ENCODE results near the gene GRPEL2. TPM values are rescaled to one million over a fixed set of nuclear protein-coding genes. Genes with fewer than 3 reads are reported as not detected.

Gene GRPEL2
- total and polyA plus RNA-seq, 2 of the 8 experiments (the other 6 are each of a cell fraction or from before 2014, with no cell fraction given), result 11.2 to 52.2 TPM

GRCh38 chr5:149389552-149390495 is 44.5 kb downstream of the GRPEL2 start:
- H2BK5ac ChIP-seq (ENCODE audit: low read depth, low read length), result no peak overlapping the region
- H3K79me2 ChIP-seq (ENCODE audit: control insufficient read depth in 1 of 2, insufficient read depth in 2 of 2, low read length in 2 of 2), result no peaks in the 10 kb centered on the region
- no peak overlapping the region for H2BK12ac ChIP-seq (ENCODE audit: low read depth, low read length)
- no peak overlapping the region for H4K8ac ChIP-seq (ENCODE audit: extremely low read depth, insufficient read depth, low read length)
- no peak overlapping the region for H2BK15ac ChIP-seq (ENCODE audit: low read length)
- no peak overlapping the region for H3K4me3 ChIP-seq (ENCODE audit: extremely low read depth in 1 of 4, insufficient read depth in 2 of 4, low read depth in 3 of 4, low read length in 4 of 4)
- no peak overlapping the region for H2BK20ac ChIP-seq (ENCODE audit: low read length)
- H2AK5ac ChIP-seq (ENCODE audit: low read depth, low read length), result no peak overlapping the region
- no peak overlapping the region for H2AFZ ChIP-seq (ENCODE audit: low read length)
- no peak overlapping the region for H3K4me2 ChIP-seq (ENCODE audit: insufficient read depth in 1 of 2, low read depth in 2 of 2, low read length in 2 of 2)
- ChIA-PET CTCF (ENCODE audit: partially characterized antibody) (interaction anchor here (0.6 to 46.1 kb wide), 10 partner anchors 9 to 177 kb away, joined by 3 to 1310 read pairs (median 4); no protein-coding TSS in a partner anchor), POLR2A (ENCODE audit: partially characterized antibody) (no interaction called here)
- H3K4ac ChIP-seq (replicated peaks; ENCODE audit: insufficient read length, low read depth, low read length), result no peak overlapping the region
- H3K14ac ChIP-seq (ENCODE audit: insufficient read length), result no peak overlapping the region
- H3K9me3 ChIP-seq (ENCODE audit: insufficient read depth in 2 of 2, low read depth in 1 of 2, low read length in 1 of 2), result no peaks in the 10 kb centered on the region
- no peaks in the 10 kb centered on the region for H3K36me3 ChIP-seq (ENCODE audit: control insufficient read depth in 2 of 4, insufficient read depth in 4 of 4, low read length in 3 of 4)
- WGBS, 2 experiments (ENCODE audit: extremely low coverage in 1 of 2, insufficient coverage in 1 of 2, insufficient read length in 1 of 2, insufficient replicate concordance in 2 of 2, low coverage in 1 of 2, low lambda C conversion rate in 2 of 2, missing lambda C conversion rate in 1 of 2), result 83% methylated on average over 11 of the region's 11 CpGs; no CpG with 5 or more reads in 1 of the 2 experiments
- DNase-seq (ENCODE audit: low read depth in 1 of 2, low spot score in 2 of 2) (no peak), FAIRE-seq (no peak)
- no peak overlapping the region for H2BK120ac ChIP-seq (replicated peaks; ENCODE audit: low read depth, low read length)
- H3K9ac ChIP-seq (replicated peaks in 1 of 4; ENCODE audit: extremely low read depth in 1 of 4, low read depth in 3 of 4, low read length in 3 of 4), result no peak overlapping the region
- H3K27me3 ChIP-seq (replicated peaks in 1 of 4; ENCODE audit: control insufficient read depth in 3 of 4, extremely low read depth in 1 of 4, insufficient read depth in 3 of 4, low read length in 3 of 4), result no peaks in the 10 kb centered on the region; a peak in 1 of 7 replicates
- H3K4me1 ChIP-seq (replicated peaks in 1 of 4; ENCODE audit: control insufficient read depth in 3 of 4, insufficient read depth in 4 of 4, low read length in 3 of 4), result no peaks in the 10 kb centered on the region
- H3K79me1 ChIP-seq (ENCODE audit: low read depth, low read length), result no peaks in the 10 kb centered on the region
- H3K23ac ChIP-seq (ENCODE audit: insufficient read length), result no peak overlapping the region
- no peak overlapping the region for H4K91ac ChIP-seq (replicated peaks; ENCODE audit: insufficient read length, low read length)
- H4K20me1 ChIP-seq (replicated peaks in 1 of 2; ENCODE audit: control insufficient read depth in 1 of 2, insufficient read depth in 2 of 2, low read length in 2 of 2), result no peaks in the 10 kb centered on the region
- H4K5ac ChIP-seq (ENCODE audit: insufficient read length, low read depth, low read length), result no peak overlapping the region
- H3K23me2 ChIP-seq (ENCODE audit: low read depth, low read length), result peaks cover 2% of the 10 kb centered on the region; the same call in 1 of the 2 replicates
- no peak overlapping the region for H3K27ac ChIP-seq (ENCODE audit: low read depth, low read length)
- H3K56ac ChIP-seq (replicated peaks; ENCODE audit: insufficient read length, low read depth, low read length), result no peak overlapping the region
- no peak overlapping the region for H3K18ac ChIP-seq (ENCODE audit: extremely low read depth, low read length)
- TF ChIP-seq SRF (IDR thresholded peaks at IDR 0.05; ENCODE audit: low read depth, low read length) (no peak), CREB1 (IDR thresholded peaks at IDR 0.05) (no peak), ATF3 (IDR thresholded peaks at IDR 0.05; ENCODE audit: insufficient read depth, low read depth, low read length) (no peak), CBX8 (IDR thresholded peaks at IDR 0.05; ENCODE audit: borderline replicate concordance, low read depth, low read length) (no peak), FOSL1 (IDR thresholded peaks at IDR 0.05; ENCODE audit: insufficient read depth, low read depth, low read length) (no peak), POLR2AphosphoS5 (IDR thresholded peaks at IDR 0.05; ENCODE audit: low read depth, low read length) (no peak), KDM5A (IDR thresholded peaks at IDR 0.05; ENCODE audit: low read length) (no peak), ATF2 (IDR thresholded peaks at IDR 0.05; ENCODE audit: low read length) (no peak), USF2 (IDR thresholded peaks at IDR 0.05; ENCODE audit: low read length) (no peak)

All from H1 (cell line).